ENCODE data around the gene TAF1B. TPM values are rescaled to one million over a fixed set of nuclear protein-coding genes. Genes with fewer than 3 reads are reported as not detected.

TAF1B gene
- total RNA-seq, 1 experiment from 2014 or later, result 52.8 TPM

DNA sequence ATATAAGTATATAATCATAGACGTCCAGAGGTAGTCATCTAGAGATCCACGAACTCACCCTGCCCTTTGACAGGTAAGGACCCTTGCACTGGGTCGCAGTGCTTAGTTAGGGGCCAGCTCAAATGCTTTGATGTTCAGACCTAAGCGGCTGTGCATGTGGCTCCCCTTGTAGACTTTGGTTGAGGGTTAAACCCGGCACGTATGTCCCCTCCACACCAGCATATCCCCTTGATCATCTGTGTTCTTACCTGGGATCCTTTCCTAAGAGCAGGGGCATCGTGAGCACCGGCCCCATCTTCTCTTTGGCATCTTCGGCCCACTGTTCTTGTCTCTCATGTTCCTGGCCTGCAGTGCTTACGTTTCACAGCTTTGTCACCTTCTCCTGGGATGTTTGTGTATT is 139.6 kb downstream of the TAF1B start:
- CTCF ChIA-PET, result interaction anchor here (3.4 kb wide), 1 partner anchor 65 kb away, joined by 40 read pairs; no protein-coding TSS in a partner anchor
- Histone ChIP-seq H3K27ac (ENCODE audit: low read depth, low read length, poor library complexity, severe bottlenecking) (no peak overlapping the region), H3K4me3 (ENCODE audit: low read depth, low read length, poor library complexity, severe bottlenecking) (no peak overlapping the region), H3K27me3 (replicated peaks; ENCODE audit: insufficient read depth, low read depth, low read length, poor library complexity) (no peaks in the 10 kb centered on the region), H3K9me3 (ENCODE audit: low read depth, low read length, poor library complexity, severe bottlenecking) (no peaks in the 10 kb centered on the region), H3K36me3 (ENCODE audit: insufficient read depth, low read length, poor library complexity, severe bottlenecking) (no peaks in the 10 kb centered on the region), H3K4me1 (ENCODE audit: insufficient read depth, low read length, poor library complexity, severe bottlenecking) (no peaks in the 10 kb centered on the region)
- POLR2A ChIA-PET (ENCODE audit: low non-redundant PET), result no interaction called here
- intact Hi-C loops (cut with micrococcal nuclease; ENCODE audit: unreplicated experiment), result loop anchor here (5.0 kb wide), 1 partner anchor 64 kb away; no protein-coding TSS in a partner anchor
- DNase-seq (ENCODE audit: low spot score), result no peak
- BruUV-seq (replicated peaks), result no TSS peak
- TF ChIP-seq, protein P1, sequence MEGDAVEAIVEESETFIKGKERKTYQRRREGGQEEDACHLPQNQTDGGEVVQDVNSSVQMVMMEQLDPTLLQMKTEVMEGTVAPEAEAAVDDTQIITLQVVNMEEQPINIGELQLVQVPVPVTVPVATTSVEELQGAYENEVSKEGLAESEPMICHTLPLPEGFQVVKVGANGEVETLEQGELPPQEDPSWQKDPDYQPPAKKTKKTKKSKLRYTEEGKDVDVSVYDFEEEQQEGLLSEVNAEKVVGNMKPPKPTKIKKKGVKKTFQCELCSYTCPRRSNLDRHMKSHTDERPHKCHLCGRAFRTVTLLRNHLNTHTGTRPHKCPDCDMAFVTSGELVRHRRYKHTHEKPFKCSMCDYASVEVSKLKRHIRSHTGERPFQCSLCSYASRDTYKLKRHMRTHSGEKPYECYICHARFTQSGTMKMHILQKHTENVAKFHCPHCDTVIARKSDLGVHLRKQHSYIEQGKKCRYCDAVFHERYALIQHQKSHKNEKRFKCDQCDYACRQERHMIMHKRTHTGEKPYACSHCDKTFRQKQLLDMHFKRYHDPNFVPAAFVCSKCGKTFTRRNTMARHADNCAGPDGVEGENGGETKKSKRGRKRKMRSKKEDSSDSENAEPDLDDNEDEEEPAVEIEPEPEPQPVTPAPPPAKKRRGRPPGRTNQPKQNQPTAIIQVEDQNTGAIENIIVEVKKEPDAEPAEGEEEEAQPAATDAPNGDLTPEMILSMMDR (conservative IDR thresholded peaks at IDR 0.05; ENCODE audit: low read depth, low read length), result no peak
- TF ChIP-seq EZH2 (IDR thresholded peaks at IDR 0.05; ENCODE audit: borderline replicate concordance, low read depth, low read length, poor library complexity, severe bottlenecking), result no peak

DNA sequence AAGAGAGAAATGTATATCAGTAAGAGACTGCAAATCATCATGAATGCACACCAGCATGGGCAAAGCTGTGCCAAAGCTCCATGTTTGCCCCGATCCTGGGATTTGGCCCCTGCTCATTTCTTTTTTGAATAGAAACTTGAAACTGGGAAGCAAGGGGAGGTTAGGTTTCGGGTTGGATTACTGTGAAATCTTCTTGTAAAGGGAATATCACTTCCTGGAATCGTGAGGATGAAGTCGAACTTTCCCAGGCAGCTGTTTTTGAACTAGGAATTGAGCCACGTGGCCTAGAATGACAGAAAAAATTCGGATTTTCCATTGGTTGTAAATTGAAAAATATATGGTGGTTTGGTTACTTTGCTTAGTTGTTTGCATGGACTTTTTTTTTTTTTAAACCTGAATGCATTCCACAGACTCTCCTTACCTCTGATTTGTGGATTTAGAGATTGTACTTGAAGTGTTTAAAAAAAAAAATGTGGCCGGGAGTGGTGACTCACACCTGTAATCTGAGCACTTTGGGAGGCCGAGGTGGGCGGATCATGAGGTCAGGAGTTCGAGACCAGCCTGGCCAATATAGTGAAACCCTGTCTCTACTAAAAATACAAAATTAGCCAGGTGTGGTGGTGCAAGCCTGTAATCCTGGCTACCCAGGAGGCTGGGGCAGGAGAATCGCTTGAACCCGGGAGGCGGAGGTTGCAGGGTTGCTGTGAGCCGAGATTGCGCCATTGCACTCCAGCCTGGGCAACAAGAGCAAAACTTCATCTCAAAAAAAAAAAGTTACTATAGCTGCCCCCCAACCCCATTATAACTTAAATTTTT is 140.3 kb downstream of the TAF1B start:
- Histone ChIP-seq H3K4me3 (ENCODE audit: low read depth, low read length, poor library complexity, severe bottlenecking) (no peak overlapping the region), H3K27ac (ENCODE audit: low read depth, low read length, poor library complexity, severe bottlenecking) (no peak overlapping the region), H3K36me3 (ENCODE audit: insufficient read depth, low read length, poor library complexity, severe bottlenecking) (no peaks in the 10 kb centered on the region), H3K4me1 (ENCODE audit: insufficient read depth, low read length, poor library complexity, severe bottlenecking) (no peaks in the 10 kb centered on the region), H3K27me3 (replicated peaks; ENCODE audit: insufficient read depth, low read depth, low read length, poor library complexity) (no peaks in the 10 kb centered on the region), H3K9me3 (ENCODE audit: low read depth, low read length, poor library complexity, severe bottlenecking) (no peaks in the 10 kb centered on the region)
- POLR2A ChIA-PET (ENCODE audit: low non-redundant PET), result interaction anchor here (0.6 to 0.7 kb wide), 2 partner anchors 65 to 452 kb away, joined by 4 to 5 read pairs; no protein-coding TSS in a partner anchor
- CTCF ChIA-PET, result interaction anchor here (1.0 to 3.4 kb wide), 11 partner anchors 12 to 452 kb away, joined by 3 to 40 read pairs (median 5); partner anchors contain the start of gene TAF1B
- TF ChIP-seq, protein P1 (conservative IDR thresholded peaks at IDR 0.05; ENCODE audit: low read depth, low read length), result no peak
- TF ChIP-seq EZH2 (IDR thresholded peaks at IDR 0.05; ENCODE audit: borderline replicate concordance, low read depth, low read length, poor library complexity, severe bottlenecking), result no peak
- intact Hi-C loops (cut with micrococcal nuclease; ENCODE audit: unreplicated experiment), result loop anchor here (5.0 kb wide), 1 partner anchor 64 kb away; no protein-coding TSS in a partner anchor
- no peak for DNase-seq (ENCODE audit: low spot score)
- no TSS peak for BruUV-seq (replicated peaks)

Other genes starting within 250 kb of the TAF1B start
- gene YWHAQ, start 212.5 kb upstream of the TAF1B start, total RNA-seq (2021), result 505 and 533 TPM in 2 replicates
- 0.13 and 0.42 TPM in 2 replicates for gene GRHL1, start 108.2 kb downstream of the TAF1B start, total RNA-seq (2021)
- 2.8 and 3.0 TPM in 2 replicates for gene KLF11, start 200.1 kb downstream of the TAF1B start, total RNA-seq (2021)
- gene CYS1, start 236.9 kb downstream of the TAF1B start, total RNA-seq (2021), result not detected in 2 replicates